ENCODE measurements around the gene OOSP4A.
"Not testable (repeated sequence)": the region's sequence is repeated elsewhere in the genome, so short reads cannot be mapped to it uniquely, and the experiment has no call there.

OOSP4A gene

GRCh38 chr11:59973097-59973496 lies 9.3 kb downstream of the OOSP4A start:
- H3K27me3 ChIP-seq (ENCODE audit: low read depth, low read length), result 0 out of 2 replicates have a peak, but pooled peaks cover 4% of the 10 kb centered on the region
- no peaks in the 10 kb centered on the region for H3K79me2 ChIP-seq (ENCODE audit: low read length)
- H3K4me3 ChIP-seq (ENCODE audit: low read length), result no peak overlapping the region
- no peaks in the 10 kb centered on the region for H3K36me3 ChIP-seq (replicated peaks; ENCODE audit: low read depth, low read length)
- H3K4me1 ChIP-seq (ENCODE audit: low read length), result no peaks in the 10 kb centered on the region
- H3K4me2 ChIP-seq (ENCODE audit: low read length), result no peak overlapping the region
- no peak overlapping the region for H2AFZ ChIP-seq (ENCODE audit: low read depth, low read length)
- no peaks in the 10 kb centered on the region for H3K9me3 ChIP-seq (ENCODE audit: insufficient read depth, low read length)
- no peak for TF ChIP-seq EZH2phosphoT487 (IDR thresholded peaks at IDR 0.05; ENCODE audit: low read depth)
- TF ChIP-seq CTCF (IDR thresholded peaks at IDR 0.05; ENCODE audit: low read depth, low read length), result no peak
- no peak overlapping the region for H3K27ac ChIP-seq (ENCODE audit: low read length)
- no peaks in the 10 kb centered on the region for H4K20me1 ChIP-seq (ENCODE audit: insufficient read depth, low read length)
- no peak overlapping the region for H3K9ac ChIP-seq (ENCODE audit: low read length)

- Histone ChIP-seq H3K4me3 (ENCODE audit: low read length) (no peak overlapping the region), H3K27ac (ENCODE audit: low read length) (no peak overlapping the region), H3K36me3 (replicated peaks; ENCODE audit: low read depth, low read length) (no peaks in the 10 kb centered on the region), H3K4me2 (ENCODE audit: low read length) (no peak overlapping the region), H3K79me2 (ENCODE audit: low read length) (no peaks in the 10 kb centered on the region), H3K9ac (ENCODE audit: low read length) (no peak overlapping the region), H3K9me3 (ENCODE audit: insufficient read depth, low read length) (no peaks in the 10 kb centered on the region), H2AFZ (ENCODE audit: low read depth, low read length) (no peak overlapping the region), H3K27me3 (ENCODE audit: low read depth, low read length) (peaks cover 22% of the 10 kb centered on the region), H3K4me1 (ENCODE audit: low read length) (no peaks in the 10 kb centered on the region), H4K20me1 (ENCODE audit: insufficient read depth, low read length) (no peaks in the 10 kb centered on the region)
- no peak for TF ChIP-seq CTCF (IDR thresholded peaks at IDR 0.05; ENCODE audit: low read depth, low read length)
- TF ChIP-seq EZH2phosphoT487 (IDR thresholded peaks at IDR 0.05; ENCODE audit: low read depth), result no peak
Observed at GRCh38 chr11:59981106-59981770, 17.4 kb downstream of the OOSP4A start.

- H3K27ac ChIP-seq (ENCODE audit: low read length); H3K4me3 ChIP-seq (ENCODE audit: low read length); H3K4me2 ChIP-seq (ENCODE audit: low read length); H3K79me2 ChIP-seq (ENCODE audit: low read length); H2AFZ ChIP-seq (ENCODE audit: low read depth, low read length); H4K20me1 ChIP-seq (ENCODE audit: insufficient read depth, low read length); H3K4me1 ChIP-seq (ENCODE audit: low read length); H3K36me3 ChIP-seq (replicated peaks; ENCODE audit: low read depth, low read length); H3K9ac ChIP-seq (ENCODE audit: low read length); H3K9me3 ChIP-seq (ENCODE audit: insufficient read depth, low read length): not testable (repeated sequence)
- peaks cover 22% of the 10 kb centered on the region for H3K27me3 ChIP-seq (ENCODE audit: low read depth, low read length)
Observed at GRCh38 chr11:59982037-59982436, 18.2 kb downstream of the OOSP4A start.

- H2AFZ ChIP-seq (ENCODE audit: low read depth, low read length), result no peak overlapping the region
- H3K27me3 ChIP-seq (ENCODE audit: low read depth, low read length), result peaks cover 18% of the 10 kb centered on the region
- no peaks in the 10 kb centered on the region for H4K20me1 ChIP-seq (ENCODE audit: insufficient read depth, low read length)
- no peak overlapping the region for H3K4me3 ChIP-seq (ENCODE audit: low read length)
- no peak overlapping the region for H3K9ac ChIP-seq (ENCODE audit: low read length)
- H3K4me1 ChIP-seq (ENCODE audit: low read length), result no peaks in the 10 kb centered on the region
- no peak overlapping the region for H3K27ac ChIP-seq (ENCODE audit: low read length)
- no peaks in the 10 kb centered on the region for H3K79me2 ChIP-seq (ENCODE audit: low read length)
- H3K4me2 ChIP-seq (ENCODE audit: low read length), result no peak overlapping the region
- TF ChIP-seq EZH2phosphoT487 (IDR thresholded peaks at IDR 0.05; ENCODE audit: low read depth) (no peak), CTCF (IDR thresholded peaks at IDR 0.05; ENCODE audit: low read depth, low read length) (no peak)
- H3K36me3 ChIP-seq (replicated peaks; ENCODE audit: low read depth, low read length), result no peaks in the 10 kb centered on the region
- H3K9me3 ChIP-seq (ENCODE audit: insufficient read depth, low read length), result no peaks in the 10 kb centered on the region
Observed at GRCh38 chr11:59983212-59983611, 19.4 kb downstream of the OOSP4A start.
